GM12872 (cell line): Measurements from ENCODE around the gene SELENOI.

Experiments used
- CTCF ChIP-seq: IDR thresholded peaks from 3 replicates; pipeline ENCODE4 v1.5.1; 2011; ENCODE audit warnings: low read depth, mild to moderate bottlenecking, low read length, moderate library complexity; ENCODE audit not compliant: insufficient read depth

Gene SELENOI

GRCh38 chr2:26317377-26318105 lies 28.4 kb upstream of the SELENOI start:
- no peak for TF ChIP-seq CTCF

GRCh38 chr2:26318950-26319349 lies 27.0 kb upstream of the SELENOI start:
- TF ChIP-seq CTCF: no peak

GRCh38 chr2:26324903-26325302 lies 21.0 kb upstream of the SELENOI start:
- no peak for TF ChIP-seq CTCF

- no peak for TF ChIP-seq CTCF
Observed at GRCh38 chr2:26325851-26326250, 20.1 kb upstream of the SELENOI start.

- no peak for TF ChIP-seq CTCF
Observed at GRCh38 chr2:26326514-26326913, 19.4 kb upstream of the SELENOI start.

GRCh38 chr2:26327291-26328272 lies 18.4 kb upstream of the SELENOI start:
- TF ChIP-seq CTCF: no peak

GRCh38 chr2:26330114-26330549 lies 15.8 kb upstream of the SELENOI start:
- peak; percentile 92 for TF ChIP-seq CTCF
